Body of pancreas (tissue), 4 donors: ENCODE results near the gene ENOX2.

Experiments
- POLR2A ChIP-seq, 3 donors: fragments of 450-650 bp; IDR thresholded peaks; one replicate each; pipeline ENCODE4 v1.6.1; 2016; ENCODE audit warnings: antibody characterized with exemption in 3 of 3, mild to moderate bottlenecking in 2 of 3
- TF ChIP-seq, protein P1 (sequence below), 7 experiments: fragments of 450-650 bp in 4 of 7; fragments of 200-600 bp in 3 of 7; sonication (generic) in 3 of 7; IDR thresholded peaks; one replicate each; pipeline ENCODE4 v1.5.1; 2016 to 2019; ENCODE audit warnings: antibody characterized with exemption in 7 of 7

DNA sequence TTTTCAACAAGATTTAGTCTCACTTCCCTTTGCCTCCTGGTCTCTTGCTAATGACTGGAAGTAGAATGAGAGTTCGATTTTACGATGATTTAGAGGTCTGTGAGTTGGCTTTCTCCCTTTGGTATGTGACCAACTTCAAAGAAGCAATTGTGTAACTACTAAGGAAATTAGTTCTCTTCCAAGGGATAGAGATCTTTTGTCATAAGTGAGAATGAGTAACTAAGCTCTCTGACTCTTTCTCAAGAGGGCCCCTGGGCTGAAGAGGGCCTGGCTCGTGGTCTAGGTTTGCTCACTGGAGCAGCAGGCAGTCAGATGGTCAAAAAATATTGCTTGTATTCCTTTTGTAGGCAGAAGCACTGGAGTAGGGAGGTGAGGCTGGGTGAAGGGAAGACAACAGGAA is 176.3 kb downstream of the ENOX2 start:
- TF ChIP-seq, protein P1, sequence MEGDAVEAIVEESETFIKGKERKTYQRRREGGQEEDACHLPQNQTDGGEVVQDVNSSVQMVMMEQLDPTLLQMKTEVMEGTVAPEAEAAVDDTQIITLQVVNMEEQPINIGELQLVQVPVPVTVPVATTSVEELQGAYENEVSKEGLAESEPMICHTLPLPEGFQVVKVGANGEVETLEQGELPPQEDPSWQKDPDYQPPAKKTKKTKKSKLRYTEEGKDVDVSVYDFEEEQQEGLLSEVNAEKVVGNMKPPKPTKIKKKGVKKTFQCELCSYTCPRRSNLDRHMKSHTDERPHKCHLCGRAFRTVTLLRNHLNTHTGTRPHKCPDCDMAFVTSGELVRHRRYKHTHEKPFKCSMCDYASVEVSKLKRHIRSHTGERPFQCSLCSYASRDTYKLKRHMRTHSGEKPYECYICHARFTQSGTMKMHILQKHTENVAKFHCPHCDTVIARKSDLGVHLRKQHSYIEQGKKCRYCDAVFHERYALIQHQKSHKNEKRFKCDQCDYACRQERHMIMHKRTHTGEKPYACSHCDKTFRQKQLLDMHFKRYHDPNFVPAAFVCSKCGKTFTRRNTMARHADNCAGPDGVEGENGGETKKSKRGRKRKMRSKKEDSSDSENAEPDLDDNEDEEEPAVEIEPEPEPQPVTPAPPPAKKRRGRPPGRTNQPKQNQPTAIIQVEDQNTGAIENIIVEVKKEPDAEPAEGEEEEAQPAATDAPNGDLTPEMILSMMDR (IDR thresholded peaks at IDR 0.05), result no peak
- TF ChIP-seq POLR2A (IDR thresholded peaks at IDR 0.05), result no peak
